ENCODE data around the gene SHISA6.

The SHISA6 gene

GRCh38 chr17:11561281-11561680, 320.3 kb downstream of the SHISA6 start:
- no peak for ATAC-seq
- TF ChIP-seq ZFP30 (CRISPR knock-in tag; IDR thresholded peaks at IDR 0.05) (no peak), GLIS3 (CRISPR knock-in tag; IDR thresholded peaks at IDR 0.05) (no peak), ZNF8 (CRISPR knock-in tag; IDR thresholded peaks at IDR 0.05) (no peak), SNAI2 (CRISPR knock-in tag; IDR thresholded peaks at IDR 0.05) (no peak), TOX (CRISPR knock-in tag; IDR thresholded peaks at IDR 0.05; ENCODE audit: borderline replicate concordance) (no peak), ZNF565 (CRISPR knock-in tag; conservative IDR thresholded peaks at IDR 0.05; ENCODE audit: low read depth) (no peak), PATZ1 (CRISPR knock-in tag; IDR thresholded peaks at IDR 0.05; ENCODE audit: borderline replicate concordance) (no peak), TSHZ2 (CRISPR knock-in tag; IDR thresholded peaks at IDR 0.05) (no peak), ESRRG (CRISPR knock-in tag; IDR thresholded peaks at IDR 0.05) (no peak), OSR1 (CRISPR knock-in tag; IDR thresholded peaks at IDR 0.05) (no peak)

GRCh38 chr17:11561702-11562101, 320.7 kb downstream of the SHISA6 start:
- TF ChIP-seq GLIS3 (CRISPR knock-in tag; IDR thresholded peaks at IDR 0.05) (no peak), ZNF8 (CRISPR knock-in tag; IDR thresholded peaks at IDR 0.05) (no peak), ISL1 (CRISPR knock-in tag; IDR thresholded peaks at IDR 0.05) (no peak), PATZ1 (CRISPR knock-in tag; IDR thresholded peaks at IDR 0.05; ENCODE audit: borderline replicate concordance) (no peak), CSRNP3 (CRISPR knock-in tag; IDR thresholded peaks at IDR 0.05) (no peak), ZNF565 (CRISPR knock-in tag; conservative IDR thresholded peaks at IDR 0.05; ENCODE audit: low read depth) (no peak), TCF4 (CRISPR knock-in tag; IDR thresholded peaks at IDR 0.05; ENCODE audit: borderline replicate concordance) (no peak), CSDC2 (CRISPR knock-in tag; IDR thresholded peaks at IDR 0.05) (no peak)
- no peak for ATAC-seq

GRCh38 chr17:11564589-11565380, 323.8 kb downstream of the SHISA6 start:
- no peak for TF ChIP-seq RARB (CRISPR knock-in tag; IDR thresholded peaks at IDR 0.05)
- TF ChIP-seq TSHZ2 (CRISPR knock-in tag; IDR thresholded peaks at IDR 0.05), result no peak
- TF ChIP-seq CSDC2 (CRISPR knock-in tag; IDR thresholded peaks at IDR 0.05), result no peak
- no peak for TF ChIP-seq GLIS3 (CRISPR knock-in tag; IDR thresholded peaks at IDR 0.05)
- TF ChIP-seq ZC3H10 (CRISPR knock-in tag; IDR thresholded peaks at IDR 0.05), result no peak
- no peak for TF ChIP-seq PATZ1 (CRISPR knock-in tag; IDR thresholded peaks at IDR 0.05; ENCODE audit: borderline replicate concordance)
- TF ChIP-seq ZNF8 (CRISPR knock-in tag; IDR thresholded peaks at IDR 0.05), result no peak
- TF ChIP-seq ZFP3 (CRISPR knock-in tag; IDR thresholded peaks at IDR 0.05), result no peak
- no peak for TF ChIP-seq OSR1 (CRISPR knock-in tag; IDR thresholded peaks at IDR 0.05)
- TF ChIP-seq CSRNP3 (CRISPR knock-in tag; IDR thresholded peaks at IDR 0.05), result no peak
- no peak for TF ChIP-seq CREB5 (CRISPR knock-in tag; IDR thresholded peaks at IDR 0.05; ENCODE audit: low read depth)
- no peak for TF ChIP-seq TOX (CRISPR knock-in tag; IDR thresholded peaks at IDR 0.05; ENCODE audit: borderline replicate concordance)
- no peak for TF ChIP-seq TCF4 (CRISPR knock-in tag; IDR thresholded peaks at IDR 0.05; ENCODE audit: borderline replicate concordance)
- TF ChIP-seq ZFP30 (CRISPR knock-in tag; IDR thresholded peaks at IDR 0.05), result no peak
- no peak for TF ChIP-seq ISL1 (CRISPR knock-in tag; IDR thresholded peaks at IDR 0.05)
- no peak for TF ChIP-seq ESRRG (CRISPR knock-in tag; IDR thresholded peaks at IDR 0.05)
- no peak for ATAC-seq

Data from SK-N-SH treated with all-trans-retinoic acid at 6 μM for 48 hours (cell line).